ENCODE measurements around the gene PDE4D.

GRCh38 chr5:59041355-59041754, 852.2 kb downstream of the PDE4D start:
- TF ChIP-seq SUZ12 (IDR thresholded peaks at IDR 0.05; ENCODE audit: extremely low read depth, insufficient read depth, insufficient read length) (no peak), ZNF274 (IDR thresholded peaks at IDR 0.05; ENCODE audit: low read depth, low read length) (no peak)

Data from NT2/D1 (cell line).